AG04450 (cell line): ENCODE results near the gene ANTXR1. TPM values are rescaled to one million over a fixed set of nuclear protein-coding genes. Genes with fewer than 3 reads are reported as not detected.
A peak's percentile ranks its signal among the peaks of the same experiment; 100 is the strongest.

Experiments
- CTCF ChIA-PET: fragments of 300-600, 350-600 bp; formaldehyde crosslinking; extraction: SDS; loops from one replicate; lab custom pipeline; 2022; ENCODE audit warnings: antibody characterized with exemption, inconsistent platforms; lab: Charles Lee
- POLR2A ChIA-PET: fragments of 350-600 bp; formaldehyde crosslinking; extraction: SDS; loops from one replicate; lab custom pipeline; 2021; ENCODE audit warnings: antibody characterized with exemption, inconsistent platforms; lab: Yijun Ruan, JAX
- DNase-seq: peaks from one replicate; pipeline ENCODE4 v3.0.0-alpha.2; 2011; ENCODE audit warnings: low read depth, low spot score
- H3K27ac ChIP-seq: one replicate; pipeline ENCODE4 v1.5.1; 2012; ENCODE audit warnings: low read depth, low read length, control low read depth
- H3K27me3 ChIP-seq: one replicate; pipeline ENCODE4 v1.6.0; 2012; ENCODE audit warnings: low read length; ENCODE audit not compliant: control insufficient read depth, insufficient read depth
- H3K4me3 ChIP-seq: 2 replicates; pipeline ENCODE4 v1.5.1; 2011; ENCODE audit warnings: mild to moderate bottlenecking, low read depth, low read length, control low read depth
- H3K9me3 ChIP-seq: 2 replicates; pipeline ENCODE4 v1.5.1; 2012; ENCODE audit warnings: low read length; ENCODE audit not compliant: control insufficient read depth, insufficient read depth
- polyA plus RNA-seq: library from polyadenylated mRNA; depleted of rRNA; stranded (reverse); fragments of >200 nt; gene quantifications from 2 replicates; pipeline ENCODE4 v1.2.3, GENCODE V29; 2011
- TF ChIP-seq, protein P1 (sequence below): IDR thresholded peaks from 2 replicates; pipeline ENCODE4 v1.5.1; 2011; ENCODE audit warnings: low read depth, low read length, control low read depth, inconsistent platforms

ANTXR1 gene
- polyA plus RNA-seq, 1 experiment, result 113 TPM

DNA sequence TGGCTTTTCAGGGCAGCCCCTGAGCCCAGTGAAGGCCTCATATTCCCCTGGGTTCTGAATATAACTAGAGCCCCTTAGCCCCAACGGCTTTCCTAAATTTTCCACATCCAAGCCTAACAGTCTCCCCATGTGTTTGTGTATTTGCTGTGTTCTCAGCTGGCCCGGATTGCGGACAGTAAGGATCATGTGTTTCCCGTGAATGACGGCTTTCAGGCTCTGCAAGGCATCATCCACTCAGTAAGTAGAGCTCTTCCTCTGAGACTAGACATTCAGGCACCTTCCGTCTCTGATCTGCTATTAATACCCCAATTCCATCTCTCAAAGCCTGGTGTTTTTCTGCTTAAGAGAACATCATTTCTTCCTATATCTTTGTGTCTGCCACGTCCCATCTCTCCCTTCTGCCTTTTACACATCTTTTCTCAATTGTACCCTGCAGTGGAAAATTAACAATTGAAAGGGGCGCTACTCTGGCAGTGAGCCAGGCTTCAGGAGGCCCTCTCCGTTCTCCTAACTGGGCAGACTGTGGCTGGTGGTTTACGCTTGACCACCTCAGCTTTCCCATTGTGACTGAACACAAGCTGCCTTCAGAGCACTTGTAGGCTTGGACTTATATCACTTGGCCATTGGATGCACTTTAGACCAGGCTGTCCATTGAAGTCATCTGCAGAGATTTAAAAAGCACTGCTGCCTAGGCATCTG, 64.4 kb downstream of the ANTXR1 start:
- TF ChIP-seq, protein P1, sequence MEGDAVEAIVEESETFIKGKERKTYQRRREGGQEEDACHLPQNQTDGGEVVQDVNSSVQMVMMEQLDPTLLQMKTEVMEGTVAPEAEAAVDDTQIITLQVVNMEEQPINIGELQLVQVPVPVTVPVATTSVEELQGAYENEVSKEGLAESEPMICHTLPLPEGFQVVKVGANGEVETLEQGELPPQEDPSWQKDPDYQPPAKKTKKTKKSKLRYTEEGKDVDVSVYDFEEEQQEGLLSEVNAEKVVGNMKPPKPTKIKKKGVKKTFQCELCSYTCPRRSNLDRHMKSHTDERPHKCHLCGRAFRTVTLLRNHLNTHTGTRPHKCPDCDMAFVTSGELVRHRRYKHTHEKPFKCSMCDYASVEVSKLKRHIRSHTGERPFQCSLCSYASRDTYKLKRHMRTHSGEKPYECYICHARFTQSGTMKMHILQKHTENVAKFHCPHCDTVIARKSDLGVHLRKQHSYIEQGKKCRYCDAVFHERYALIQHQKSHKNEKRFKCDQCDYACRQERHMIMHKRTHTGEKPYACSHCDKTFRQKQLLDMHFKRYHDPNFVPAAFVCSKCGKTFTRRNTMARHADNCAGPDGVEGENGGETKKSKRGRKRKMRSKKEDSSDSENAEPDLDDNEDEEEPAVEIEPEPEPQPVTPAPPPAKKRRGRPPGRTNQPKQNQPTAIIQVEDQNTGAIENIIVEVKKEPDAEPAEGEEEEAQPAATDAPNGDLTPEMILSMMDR, result no peak
- ChIA-PET POLR2A (no interaction called here), CTCF (no interaction called here)
- Histone ChIP-seq H3K4me3 (no peak overlapping the region), H3K27ac (no peak overlapping the region), H3K27me3 (no peaks in the 10 kb centered on the region), H3K9me3 (no peaks in the 10 kb centered on the region)
- DNase-seq, result no peak

DNA sequence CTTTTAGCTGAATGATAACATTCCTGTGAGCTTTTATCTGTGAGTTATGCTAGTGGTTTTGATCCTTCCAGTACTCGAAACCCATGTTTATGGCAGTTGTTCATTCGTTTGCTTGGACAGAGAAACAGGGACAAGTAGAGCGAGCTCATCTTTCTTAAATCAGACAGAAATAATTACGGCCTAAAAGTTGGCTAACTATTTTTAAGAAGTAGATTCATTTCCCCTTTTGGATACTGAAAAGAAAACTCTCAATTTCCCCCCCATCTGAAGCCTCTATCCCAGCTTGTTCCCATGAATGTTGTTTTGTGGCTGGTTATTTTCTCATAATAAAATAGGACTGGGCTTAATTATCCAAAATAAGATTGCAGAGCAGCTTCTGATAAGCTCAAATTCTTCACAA, 67.1 kb downstream of the ANTXR1 start:
- POLR2A ChIA-PET, result no interaction called here
- no peak for DNase-seq
- CTCF ChIA-PET, result no interaction called here
- Histone ChIP-seq H3K9me3 (no peaks in the 10 kb centered on the region), H3K27me3 (no peaks in the 10 kb centered on the region), H3K4me3 (no peak overlapping the region), H3K27ac (no peak overlapping the region)
- TF ChIP-seq, protein P1, result no peak

DNA sequence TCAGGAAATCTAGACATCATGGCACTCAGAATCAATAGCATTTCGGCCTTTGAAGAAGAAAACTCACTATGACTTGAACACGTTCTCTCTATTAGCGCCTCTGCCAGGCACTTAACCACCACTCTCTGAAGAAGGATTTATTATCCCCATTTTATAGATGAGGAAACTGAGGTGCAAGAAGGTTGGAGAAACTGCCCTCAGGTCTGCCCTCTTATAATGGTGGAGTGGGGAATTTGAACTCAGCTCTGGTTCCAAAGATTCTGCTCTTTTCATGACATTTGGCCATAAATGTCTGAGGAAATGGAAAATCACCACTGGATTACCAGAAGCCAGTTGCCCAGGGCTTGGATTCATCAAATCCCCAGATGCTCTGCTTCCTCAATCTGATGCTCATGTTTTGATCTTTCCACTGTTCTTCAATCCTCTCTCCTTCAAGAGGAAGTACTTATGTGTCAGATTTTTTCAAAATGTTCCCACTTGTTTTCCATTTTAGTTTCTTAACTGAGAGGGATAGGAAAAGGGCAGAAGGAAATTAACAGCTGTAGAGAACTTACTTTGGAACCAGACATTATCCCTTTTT, 68.1 kb downstream of the ANTXR1 start:
- Histone ChIP-seq H3K9me3 (no peaks in the 10 kb centered on the region), H3K4me3 (no peak overlapping the region), H3K27ac (no peak overlapping the region), H3K27me3 (no peaks in the 10 kb centered on the region)
- ChIA-PET CTCF (interaction anchor here (0.6 to 1.2 kb wide), 2 partner anchors 21 to 309 kb away, joined by 3 read pairs; no protein-coding TSS in a partner anchor), POLR2A (no interaction called here)
- no peak for DNase-seq
- TF ChIP-seq, protein P1, result no peak

DNA sequence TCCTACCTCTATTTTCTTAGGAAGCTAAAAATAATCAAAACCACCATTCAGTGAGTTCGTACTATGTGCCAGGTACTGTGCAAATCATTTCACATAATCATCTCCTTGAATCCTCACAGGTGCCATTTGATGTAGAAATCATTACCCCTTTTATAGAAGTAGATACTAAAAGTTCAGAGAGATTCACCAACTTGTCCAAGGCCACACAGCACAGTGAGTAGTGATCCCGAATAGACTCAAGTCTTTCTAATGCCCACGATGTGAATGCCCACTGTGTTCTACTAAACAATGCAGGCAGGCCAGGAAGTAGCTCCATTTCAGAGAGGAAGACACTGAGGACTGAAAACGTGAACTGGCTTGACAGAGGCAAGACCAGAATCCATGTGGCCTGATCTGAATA, 68.8 kb downstream of the ANTXR1 start:
- no peaks in the 10 kb centered on the region for H3K27me3 ChIP-seq
- TF ChIP-seq, protein P1, result no peak
- H3K4me3 ChIP-seq, result no peak overlapping the region
- ChIA-PET CTCF (interaction anchor here (0.6 to 1.2 kb wide), 2 partner anchors 22 to 308 kb away, joined by 3 read pairs; no protein-coding TSS in a partner anchor), POLR2A (no interaction called here)
- no peak for DNase-seq
- H3K27ac ChIP-seq, result peak overlapping the region; percentile 85
- H3K9me3 ChIP-seq, result no peaks in the 10 kb centered on the region

DNA sequence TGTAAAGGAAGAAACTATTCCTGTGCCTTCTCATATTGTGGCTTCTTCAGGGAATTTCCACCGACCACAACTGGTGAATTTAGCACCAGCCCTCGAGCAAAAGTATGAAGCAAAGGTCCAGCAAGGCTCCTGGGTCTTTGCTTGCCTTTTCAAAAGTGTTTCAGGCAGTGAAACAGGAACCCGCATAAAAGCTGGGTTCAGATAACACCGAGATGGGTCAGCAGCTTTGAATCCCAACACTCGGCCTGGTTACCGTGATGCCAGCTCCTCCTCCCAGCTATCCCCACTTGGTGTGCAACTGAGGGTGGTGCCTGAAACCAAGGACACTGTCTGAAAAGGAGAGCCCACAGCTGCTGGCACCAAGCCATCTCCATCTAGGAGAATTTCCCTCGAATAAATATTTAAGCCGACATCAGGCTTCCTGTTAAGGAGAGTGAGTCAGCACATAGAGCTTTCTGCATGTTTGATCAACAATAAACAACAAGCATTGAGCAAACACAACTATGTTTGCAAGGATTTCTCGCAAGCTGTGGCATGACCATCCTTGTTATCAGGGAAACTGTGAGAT, 69.5 kb downstream of the ANTXR1 start:
- CTCF ChIA-PET, result interaction anchor here (1.2 to 1.7 kb wide), 2 partner anchors 70 to 139 kb away, joined by 4 to 5 read pairs; partner anchors contain the start of gene ANTXR1
- peak; percentile 80 for DNase-seq

More for the DNA sequence above, 69.5 kb downstream of the ANTXR1 start:
- H3K27ac ChIP-seq, result peak overlapping the region; percentile 85
- no peaks in the 10 kb centered on the region for H3K27me3 ChIP-seq
- H3K9me3 ChIP-seq, result no peaks in the 10 kb centered on the region
- TF ChIP-seq, protein P1, result no peak
- POLR2A ChIA-PET, result interaction anchor here (1.1 to 1.8 kb wide), 4 partner anchors 17 to 114 kb away, joined by 5 to 9 read pairs (median 6); no protein-coding TSS in a partner anchor
- H3K4me3 ChIP-seq, result no peak overlapping the region
